Measurements from ENCODE around the gene XXYLT1.
A peak's percentile ranks its signal among the peaks of the same experiment; 100 is the strongest.

DNA sequence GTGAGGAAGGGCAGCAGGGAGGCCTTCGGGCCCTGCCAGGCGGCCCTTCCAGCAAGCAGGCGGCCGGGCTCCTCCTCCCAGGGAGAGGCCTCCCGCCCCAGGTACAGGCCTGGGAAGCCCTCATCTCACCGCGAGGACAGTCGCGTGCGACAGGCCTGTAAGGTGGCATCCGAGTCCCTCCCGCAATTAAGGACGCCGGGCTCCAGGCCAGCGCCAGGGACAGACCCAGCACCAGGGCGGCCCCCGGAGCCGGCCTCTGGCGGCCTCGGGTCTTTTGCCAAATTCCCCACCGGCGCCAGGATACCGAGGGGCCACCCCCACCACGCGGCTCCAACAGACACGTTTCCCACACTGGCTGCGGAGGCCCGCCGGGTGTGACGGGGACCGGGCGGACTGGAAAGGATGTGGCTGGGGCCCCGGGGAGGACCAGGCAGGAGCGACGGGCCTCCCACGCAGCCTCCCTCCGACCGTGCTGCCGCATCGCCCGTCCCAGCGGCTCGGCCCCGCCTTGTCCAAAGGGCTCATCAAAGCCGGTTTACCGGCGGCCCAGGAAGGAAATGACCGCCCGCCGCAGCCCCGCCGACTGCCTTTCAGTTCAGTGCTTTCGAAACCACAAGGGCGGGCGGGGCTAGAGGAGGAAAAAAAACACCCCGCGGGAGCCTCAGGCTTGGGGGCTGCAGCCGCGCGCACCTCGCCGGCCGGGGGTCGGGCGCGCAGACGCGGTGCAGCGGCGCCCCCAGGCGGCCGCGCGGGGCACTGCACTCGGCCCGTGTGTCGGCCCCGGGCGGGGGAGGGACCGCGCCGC, 11.3 kb downstream of the XXYLT1 start:
- TF ChIP-seq ZNF785 (tag by site-specific recombination; IDR thresholded peaks at IDR 0.05) (no peak), ZNF677 (tag by site-specific recombination; IDR thresholded peaks at IDR 0.05) (no peak), MZF1 (tag by site-specific recombination; IDR thresholded peaks at IDR 0.05; ENCODE audit: borderline replicate concordance) (no peak), ZNF274 (IDR thresholded peaks at IDR 0.05; ENCODE audit: low read length) (no peak), ZNF274 (tag by site-specific recombination; IDR thresholded peaks at IDR 0.05; ENCODE audit: borderline replicate concordance) (no peak)
- TF ChIP-seq, protein P1, sequence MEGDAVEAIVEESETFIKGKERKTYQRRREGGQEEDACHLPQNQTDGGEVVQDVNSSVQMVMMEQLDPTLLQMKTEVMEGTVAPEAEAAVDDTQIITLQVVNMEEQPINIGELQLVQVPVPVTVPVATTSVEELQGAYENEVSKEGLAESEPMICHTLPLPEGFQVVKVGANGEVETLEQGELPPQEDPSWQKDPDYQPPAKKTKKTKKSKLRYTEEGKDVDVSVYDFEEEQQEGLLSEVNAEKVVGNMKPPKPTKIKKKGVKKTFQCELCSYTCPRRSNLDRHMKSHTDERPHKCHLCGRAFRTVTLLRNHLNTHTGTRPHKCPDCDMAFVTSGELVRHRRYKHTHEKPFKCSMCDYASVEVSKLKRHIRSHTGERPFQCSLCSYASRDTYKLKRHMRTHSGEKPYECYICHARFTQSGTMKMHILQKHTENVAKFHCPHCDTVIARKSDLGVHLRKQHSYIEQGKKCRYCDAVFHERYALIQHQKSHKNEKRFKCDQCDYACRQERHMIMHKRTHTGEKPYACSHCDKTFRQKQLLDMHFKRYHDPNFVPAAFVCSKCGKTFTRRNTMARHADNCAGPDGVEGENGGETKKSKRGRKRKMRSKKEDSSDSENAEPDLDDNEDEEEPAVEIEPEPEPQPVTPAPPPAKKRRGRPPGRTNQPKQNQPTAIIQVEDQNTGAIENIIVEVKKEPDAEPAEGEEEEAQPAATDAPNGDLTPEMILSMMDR (tag by site-specific recombination; IDR thresholded peaks at IDR 0.05), result 0 out of 2 replicates have a peak, but pooled peaks have one; percentile 3

All from HEK293 (cell line).